ENCODE measurements around the gene CDH23.

Gene CDH23

DNA sequence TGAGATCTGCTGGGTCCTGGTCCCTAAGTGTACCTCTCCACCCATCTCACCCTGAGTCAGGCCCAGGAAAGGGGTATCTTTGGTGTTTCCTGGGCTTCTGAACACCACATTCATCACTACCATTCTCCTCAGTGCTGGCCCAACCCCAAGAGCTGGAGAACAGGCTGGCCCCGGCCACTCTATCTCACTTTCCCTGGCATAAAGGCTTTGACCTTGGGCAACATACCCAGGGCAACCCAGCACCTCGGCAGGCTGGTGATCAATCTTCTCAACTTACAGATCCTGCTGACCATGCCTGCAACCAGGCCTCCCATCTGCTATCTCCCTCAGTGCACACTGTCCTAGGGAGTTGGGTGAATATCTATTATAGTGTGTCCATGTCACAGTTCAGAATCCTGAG, 374.5 kb downstream of the CDH23 start:
- DNase-seq = no peak

GRCh38 chr10:71771821-71772617, 375.3 kb downstream of the CDH23 start:
- peak in 10 of 51 donors; percentile 32 to 63 (median 45) for DNase-seq

GRCh38 chr10:71772832-71773220, 376.1 kb downstream of the CDH23 start:
- no peak for DNase-seq

GRCh38 chr10:71773221-71773971, 376.7 kb downstream of the CDH23 start, which contains the start of gene VSIR:
TSS of gene VSIR (minus strand) at chr10:71773520. CDS start at chr10:71773439, 81 bp downstream.
- peak in 46 of 51 donors; percentile 27 to 87 (median 72) for DNase-seq

DNA sequence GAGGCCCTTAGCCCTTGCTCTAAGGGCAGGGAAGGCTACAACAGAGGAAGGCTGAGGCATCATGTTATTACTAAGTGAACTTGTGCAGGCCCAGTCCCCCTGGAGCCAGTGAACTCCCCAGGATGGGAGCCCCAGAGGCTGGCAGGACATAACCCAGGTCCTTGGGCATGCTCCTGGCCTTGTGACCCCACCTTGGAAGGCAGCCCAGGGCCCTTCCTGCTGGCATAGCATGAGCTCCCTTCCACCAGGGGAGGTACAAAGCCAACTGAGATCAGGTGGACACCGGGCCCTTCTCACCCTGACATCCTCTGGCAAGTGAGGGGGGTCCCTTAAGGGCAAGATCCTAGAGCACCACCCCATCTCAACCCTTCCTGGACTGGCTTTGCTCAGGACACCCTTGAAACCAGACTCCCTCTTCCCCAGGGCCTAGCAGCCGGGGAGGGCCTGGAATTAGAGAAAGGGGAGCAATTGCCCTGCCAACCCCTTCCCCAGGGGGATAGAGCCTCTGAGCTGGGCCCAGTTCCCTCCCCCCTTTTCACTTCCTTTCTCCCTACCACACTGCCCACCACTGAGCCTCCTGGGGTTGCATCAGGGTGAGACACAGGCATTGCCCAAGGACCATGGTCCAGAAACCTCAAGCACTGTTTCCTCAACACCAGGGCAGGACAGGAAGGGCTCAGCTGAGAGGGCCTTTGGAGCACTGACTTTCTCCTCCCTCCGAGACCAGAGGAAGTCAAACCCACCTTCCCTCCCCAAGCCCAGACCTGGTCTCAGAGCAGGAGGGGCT, 378.4 kb downstream of the CDH23 start:
- DNase-seq = peak in 9 of 51 donors; percentile 22 to 46 (median 29)

DNA sequence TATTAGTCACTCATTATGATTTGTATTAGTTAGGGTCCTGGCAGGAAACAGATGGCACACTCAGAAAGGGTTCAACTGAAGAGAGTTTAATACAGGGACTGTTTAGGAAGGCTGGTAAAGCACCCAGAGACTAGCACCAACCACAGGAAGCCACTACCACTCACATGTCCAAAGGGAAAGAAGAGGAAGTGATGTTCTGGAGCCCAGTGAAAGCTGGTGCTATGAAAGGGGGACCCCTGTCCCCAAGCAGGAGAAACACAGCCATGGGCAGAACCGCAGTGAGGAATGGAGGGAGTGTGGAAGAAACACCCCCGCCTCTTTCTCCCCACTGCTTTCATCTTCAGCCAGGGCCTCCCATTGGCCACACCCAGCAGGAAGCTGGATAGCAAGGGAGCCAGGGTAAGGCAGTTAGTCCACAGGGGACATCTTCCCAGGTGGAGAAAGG, 379.8 kb downstream of the CDH23 start:
- DNase-seq = no peak

DNA sequence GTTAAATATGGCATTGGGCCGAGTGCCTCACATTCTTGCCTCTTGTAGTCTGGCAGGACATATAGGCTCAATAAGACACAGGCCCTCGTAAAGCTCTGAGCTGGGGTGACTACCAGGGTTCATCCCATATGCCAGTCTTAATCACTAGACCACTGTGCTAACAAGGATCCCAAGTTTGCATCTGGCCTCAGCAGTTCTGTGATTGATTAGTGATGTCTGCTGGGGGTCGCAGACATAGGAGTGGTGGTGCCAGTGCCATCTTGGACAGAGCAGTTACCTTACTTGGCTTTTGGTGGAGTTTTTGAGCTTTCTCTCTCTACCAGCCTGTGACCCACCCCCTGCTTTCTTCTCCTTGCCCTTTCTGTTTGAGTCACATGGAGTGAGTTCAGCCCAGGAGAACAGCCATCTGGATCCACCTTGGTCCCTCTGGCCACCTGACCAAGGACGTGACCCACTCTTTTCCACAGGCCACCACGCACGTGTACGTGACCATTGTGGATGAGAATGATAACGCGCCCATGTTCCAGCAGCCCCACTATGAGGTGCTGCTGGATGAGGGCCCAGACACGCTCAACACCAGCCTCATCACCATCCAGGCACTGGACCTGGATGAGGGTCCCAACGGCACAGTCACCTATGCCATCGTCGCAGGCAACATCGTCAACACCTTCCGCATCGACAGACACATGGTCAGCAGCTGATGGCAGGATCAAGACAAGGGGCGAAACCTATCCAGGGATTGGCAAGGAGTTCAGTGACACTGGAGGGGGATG, 380.7 kb downstream of the CDH23 start:
- no peak for DNase-seq

GRCh38 chr10:71778071-71778825, 381.5 kb downstream of the CDH23 start:
- no peak for DNase-seq

- DNase-seq = no peak
These were observed 382.9 kb downstream of the CDH23 start for GRCh38 chr10:71779641-71780040.

DNA sequence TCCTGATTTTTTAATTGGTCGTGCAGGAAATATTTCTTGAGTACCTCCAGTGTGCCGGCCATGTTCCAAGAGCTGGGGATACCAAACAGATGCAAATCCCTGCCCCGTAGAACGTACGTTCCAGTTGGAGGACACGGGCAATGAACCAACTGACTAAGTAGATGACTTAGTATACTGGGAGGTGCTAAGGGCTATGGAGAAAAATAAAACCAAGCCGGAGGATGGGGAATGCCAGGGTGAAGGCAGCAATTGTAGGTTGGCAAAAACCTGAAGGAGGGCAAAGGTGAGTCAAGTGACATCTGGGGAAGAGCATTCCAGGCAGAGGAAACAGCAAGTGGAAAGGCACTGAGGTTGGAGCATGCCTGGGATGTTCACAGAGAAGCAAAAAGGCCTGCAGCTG, 383.4 kb downstream of the CDH23 start:
- no peak for DNase-seq

DNA sequence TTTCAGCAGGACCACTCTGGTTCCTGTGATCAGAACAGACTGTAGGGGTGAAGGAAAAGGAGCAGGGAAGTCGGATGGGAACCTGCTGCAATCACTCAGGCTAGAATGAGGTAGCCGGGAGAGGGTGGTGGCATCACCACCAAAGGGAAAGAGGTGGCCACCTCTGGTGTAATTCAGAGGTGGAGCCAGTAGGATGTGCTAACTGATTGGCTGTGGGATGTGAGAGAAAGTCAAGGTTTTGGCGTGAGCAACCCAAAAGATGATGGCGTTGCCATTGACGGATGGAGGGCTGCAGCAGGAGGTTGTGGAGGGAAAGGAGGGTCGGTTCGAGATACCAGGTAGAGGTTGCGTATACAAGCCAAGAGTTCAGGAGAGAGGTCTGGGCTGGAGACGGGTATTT, 384.0 kb downstream of the CDH23 start:
- no peak for DNase-seq

GRCh38 chr10:71782221-71782916, 385.6 kb downstream of the CDH23 start:
- DNase-seq = no peak

DNA sequence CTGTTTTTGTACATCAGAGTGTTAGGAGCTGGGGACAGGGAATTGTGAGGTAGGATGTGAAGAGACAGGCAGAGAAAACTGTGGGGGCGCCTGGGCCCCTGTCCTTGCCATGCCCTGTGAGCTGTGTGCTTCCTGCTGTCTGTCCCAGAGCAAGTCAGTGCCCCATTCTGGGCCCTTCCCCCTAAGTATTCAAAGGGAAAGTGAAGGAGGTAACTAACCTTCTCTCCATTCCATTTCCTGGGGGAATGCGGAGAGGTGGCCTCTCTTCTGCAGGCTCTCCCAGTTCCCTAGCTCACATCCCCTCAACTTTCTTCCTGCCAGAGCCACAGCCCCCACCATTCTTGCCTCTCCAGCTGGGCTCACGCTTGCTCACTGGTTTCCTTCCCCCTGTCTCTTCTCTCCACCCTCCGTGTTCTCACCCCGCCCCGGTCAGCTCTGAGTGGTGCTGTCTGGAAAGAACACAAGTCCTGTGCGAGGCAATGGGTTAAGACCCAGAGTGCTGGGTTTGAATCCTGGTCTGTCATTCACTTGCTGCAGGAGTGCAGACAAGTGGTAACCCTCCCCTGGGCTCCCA, 386.3 kb downstream of the CDH23 start:
- DNase-seq = peak in 1 of 51 donors; percentile 15

- no peak for DNase-seq
These were observed 387.4 kb downstream of the CDH23 start for GRCh38 chr10:71783917-71784678.

- DNase-seq = no peak
These were observed 388.1 kb downstream of the CDH23 start for GRCh38 chr10:71784679-71785272.

GRCh38 chr10:71788954-71789353, 392.2 kb downstream of the CDH23 start:
- DNase-seq = no peak

DNA sequence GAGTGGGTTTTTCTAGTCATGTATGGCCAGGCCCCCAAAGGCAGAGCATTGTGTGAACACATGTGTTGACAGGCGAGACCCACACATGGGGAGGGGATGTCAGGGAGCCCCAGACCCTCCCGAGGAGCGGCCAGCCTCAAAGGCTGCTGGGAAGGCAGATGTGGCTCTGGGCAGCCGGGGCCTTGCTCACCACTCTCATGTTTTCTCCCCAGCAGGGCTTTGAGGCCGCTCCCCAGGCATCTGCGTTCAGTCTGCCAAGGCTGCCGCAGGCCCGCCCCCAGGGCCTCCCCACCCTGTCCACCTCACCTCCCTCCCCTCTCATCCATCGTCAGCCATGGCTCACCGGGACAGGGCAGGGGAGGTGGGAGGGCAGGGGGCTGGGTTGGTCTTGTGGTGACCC, 393.2 kb downstream of the CDH23 start:
- DNase-seq = no peak

All from hypothalamus (tissue), 51 donors.